NCI-H2227 (cell line): Measurements from ENCODE around the gene ASB14.

Experiments used
- DNase-seq: peaks from one replicate; lab custom pipeline; 2025; ENCODE audit not compliant: unreplicated experiment; lab: John Stamatoyannopoulos, UW

ASB14 gene

DNA sequence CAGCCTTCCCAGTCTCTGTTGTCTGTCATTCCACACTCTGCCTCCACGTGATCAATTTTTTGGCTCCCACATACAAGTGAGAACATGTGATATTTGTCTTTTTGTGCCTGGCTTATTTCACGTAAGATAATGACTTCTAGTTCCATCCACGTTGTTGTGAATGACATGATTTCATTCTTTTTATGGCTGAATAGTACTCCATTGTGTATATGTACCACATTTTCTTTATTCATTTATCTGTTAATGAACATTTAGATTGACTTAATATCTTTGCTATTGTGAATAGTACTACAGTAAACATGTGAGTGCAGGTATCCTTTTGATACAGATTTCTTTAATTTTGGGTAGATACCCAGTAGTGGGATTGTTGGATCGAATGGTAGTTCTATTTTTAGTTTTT is 31.4 kb downstream of the ASB14 start:
- no peak for DNase-seq

- no peak for DNase-seq
Observed at GRCh38 chr3:57257678-57258077, 34.8 kb downstream of the ASB14 start.

DNA sequence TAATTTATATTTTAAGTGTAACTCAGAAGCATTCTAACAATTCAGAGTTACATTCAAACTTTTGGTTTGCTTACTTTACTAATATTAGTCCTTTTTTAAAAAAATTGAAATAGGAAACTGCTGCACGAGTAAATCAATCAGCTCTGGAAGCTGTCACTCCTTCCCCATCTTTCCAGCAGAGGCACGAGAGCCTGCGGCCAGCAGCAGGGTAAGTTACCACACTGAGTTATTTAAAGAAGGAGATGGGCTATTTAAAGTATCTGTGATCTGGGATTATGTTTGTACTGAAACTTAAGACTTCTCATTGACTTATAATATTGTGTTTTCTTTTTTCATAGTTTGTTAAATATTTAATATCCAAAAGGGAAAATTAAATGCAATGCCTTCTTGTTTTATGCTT is 35.6 kb downstream of the ASB14 start:
- no peak for DNase-seq

DNA sequence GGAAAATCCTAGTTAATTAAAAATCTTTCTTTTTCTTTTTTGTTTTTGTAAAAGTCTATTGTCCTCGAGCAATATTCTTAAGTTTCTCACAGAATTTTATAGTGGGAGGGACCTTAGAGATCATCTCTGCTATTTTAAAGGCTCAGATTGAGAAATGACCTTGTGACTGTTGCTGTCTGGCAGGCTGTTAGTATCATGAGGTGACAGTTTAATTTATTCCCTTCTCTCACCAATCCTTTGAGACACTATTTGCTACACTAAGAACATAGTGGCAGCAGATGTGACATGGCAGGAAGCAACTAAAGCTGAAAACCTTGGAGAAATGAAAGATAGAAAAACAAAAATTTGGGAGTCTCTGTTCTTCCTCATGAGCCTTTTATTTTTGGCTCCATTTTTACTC is 40.1 kb downstream of the ASB14 start:
- no peak for DNase-seq

DNA sequence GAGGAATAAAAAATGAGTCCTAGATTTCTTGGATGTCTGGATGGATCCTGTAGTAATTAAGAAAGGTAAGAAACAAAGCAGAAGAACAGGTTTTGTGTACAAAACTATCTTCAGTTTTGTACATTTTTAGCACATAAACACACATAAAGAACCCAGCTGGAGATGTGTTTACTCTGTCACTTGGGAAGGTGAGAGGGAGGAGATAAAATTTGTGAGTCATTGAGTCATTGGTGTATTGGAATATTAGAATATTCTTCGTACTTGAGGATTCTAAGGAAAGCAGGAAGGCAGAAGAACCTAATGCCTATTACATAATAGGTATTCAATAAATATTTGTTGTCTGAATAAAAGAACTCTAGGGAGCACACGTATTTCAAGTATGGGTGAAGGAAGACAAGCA is 47.5 kb downstream of the ASB14 start:
- DNase-seq = no peak

- DNase-seq = no peak
Observed at GRCh38 chr3:57234613-57235575, 57.6 kb downstream of the ASB14 start.

DNA sequence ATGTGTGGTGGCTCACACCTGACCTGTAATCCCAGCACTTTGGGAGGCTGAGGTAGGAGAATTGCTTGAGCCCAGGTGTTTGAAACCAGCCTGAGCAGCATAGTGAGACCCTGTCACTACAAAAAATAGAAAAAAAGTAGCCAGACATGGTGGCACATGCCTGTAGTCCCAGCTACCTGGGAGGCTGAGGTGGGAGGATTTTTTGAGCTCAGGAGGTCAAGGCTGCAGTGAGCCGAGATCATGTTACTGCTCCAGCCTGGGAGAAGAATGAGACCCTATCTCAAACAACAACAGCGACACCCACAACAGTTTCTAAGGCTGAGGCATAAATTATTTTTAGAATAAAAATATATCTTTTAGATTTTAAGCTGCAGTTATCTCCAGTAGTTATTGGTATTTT is 58.7 kb downstream of the ASB14 start:
- DNase-seq = no peak

- DNase-seq = no peak
Observed at GRCh38 chr3:57230006-57230405, 62.5 kb downstream of the ASB14 start.

DNA sequence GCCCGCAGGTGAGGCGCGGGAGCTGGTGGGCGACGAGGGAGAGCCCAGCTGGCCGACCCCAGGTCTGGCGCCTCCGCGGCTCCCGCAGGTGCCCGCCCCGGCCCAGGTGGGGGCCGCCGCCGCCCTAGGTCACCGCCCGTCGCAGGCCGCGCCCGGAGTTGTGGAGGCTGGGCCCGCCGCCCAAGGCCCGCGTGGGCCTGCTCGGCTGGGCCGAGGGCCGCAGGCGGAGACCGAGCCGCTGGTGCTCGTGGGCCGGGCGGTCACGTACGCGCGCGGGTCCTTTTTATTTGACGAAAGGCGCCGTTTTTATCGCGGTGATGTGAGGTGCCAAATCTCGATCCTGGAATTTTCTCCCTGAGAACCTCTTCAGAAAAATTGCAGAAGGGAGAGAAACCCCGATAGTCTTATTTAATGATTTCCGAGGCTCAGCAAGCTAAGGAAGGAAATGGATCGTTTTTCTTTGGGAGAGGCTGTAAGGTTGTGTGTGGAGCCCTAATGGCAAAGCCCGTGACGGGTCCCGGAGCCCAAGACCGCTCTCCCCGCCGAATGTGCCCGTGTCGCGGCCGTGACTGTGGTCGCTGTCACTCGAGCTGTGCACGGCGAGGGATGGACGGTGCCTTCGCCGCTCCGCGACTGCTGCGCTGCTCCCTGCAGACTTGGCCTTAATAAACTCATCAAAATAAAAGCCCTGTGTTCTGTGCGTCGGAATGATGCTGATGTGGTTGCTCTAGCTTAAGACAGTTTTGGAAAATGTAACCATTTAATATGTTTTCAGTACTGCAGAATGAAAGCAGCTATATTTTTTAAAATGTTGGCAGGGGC is 64.3 kb downstream of the ASB14 start:
- peak; percentile 55 for DNase-seq

GRCh38 chr3:57227204-57227929 is 65.1 kb downstream of the ASB14 start, which contains the start of gene APPL1:
Gene APPL1 (plus strand): TSS chr3:57227729. CDS start chr3:57227884, 155 bp downstream.
- peak; percentile 95 for DNase-seq

GRCh38 chr3:57226176-57226575 is 66.3 kb downstream of the ASB14 start:
- DNase-seq = no peak

DNA sequence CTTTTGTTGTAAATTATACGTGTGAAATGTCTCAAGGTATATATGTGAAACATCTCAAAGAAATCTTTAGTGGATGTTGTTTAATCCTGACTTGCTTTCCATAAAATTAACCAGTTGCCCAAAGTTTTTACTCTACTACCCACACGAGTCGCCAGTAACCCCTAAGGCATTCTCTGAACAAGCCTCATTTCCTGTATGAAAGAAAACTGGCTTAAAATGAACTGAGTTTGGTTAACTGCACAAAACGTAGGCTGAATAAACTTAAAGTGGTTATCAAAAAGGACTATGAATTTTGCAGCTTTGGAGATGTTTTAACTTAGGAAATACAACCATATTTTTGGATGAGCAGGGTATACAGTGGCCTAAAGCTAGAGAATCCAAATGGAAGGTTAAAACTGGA is 67.6 kb downstream of the ASB14 start:
- no peak for DNase-seq

DNA sequence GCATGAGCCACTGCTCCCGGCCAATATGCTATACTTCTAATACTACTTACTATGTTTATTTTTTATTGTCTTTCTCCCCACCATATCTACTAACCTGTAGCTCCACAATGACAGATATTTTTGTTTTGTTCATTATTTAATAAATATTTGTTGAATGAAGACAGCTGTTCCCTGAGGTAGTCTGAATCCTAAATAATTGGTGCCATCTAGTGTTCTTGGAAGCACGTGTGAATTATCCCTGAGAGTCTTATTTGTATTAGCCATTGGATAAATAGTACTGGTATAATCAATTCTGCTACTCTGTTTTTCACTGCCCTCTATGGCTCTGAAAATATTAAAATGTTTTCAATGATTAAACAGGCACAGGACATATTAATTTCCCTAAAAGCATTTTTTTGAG is 70.6 kb downstream of the ASB14 start:
- DNase-seq = no peak
